GM13976 (cell line): ENCODE results near the gene VPS4B.

ENCODE experiments used
- DNase-seq: peaks from one replicate; pipeline ENCODE4 v3.0.0; 2012; ENCODE audit warnings: low spot score
- in situ Hi-C: fragments of 300-500 bp; cut with MboI; formaldehyde crosslinking; loops from one replicate; pipeline ENCODE4 v1.12.0; 2022; ENCODE audit warnings: low sequenced_read_pairs, mixed read lengths, inconsistent platforms; ENCODE audit not compliant: unreplicated experiment
- TF ChIP-seq, protein P1 (sequence below): IDR thresholded peaks from 2 replicates; pipeline ENCODE4 v1.5.1; 2012; ENCODE audit warnings: borderline replicate concordance, mild to moderate bottlenecking; ENCODE audit not compliant: insufficient read depth; ENCODE audit errors: extremely low read depth, missing control alignments, control extremely low read depth

The VPS4B gene

DNA sequence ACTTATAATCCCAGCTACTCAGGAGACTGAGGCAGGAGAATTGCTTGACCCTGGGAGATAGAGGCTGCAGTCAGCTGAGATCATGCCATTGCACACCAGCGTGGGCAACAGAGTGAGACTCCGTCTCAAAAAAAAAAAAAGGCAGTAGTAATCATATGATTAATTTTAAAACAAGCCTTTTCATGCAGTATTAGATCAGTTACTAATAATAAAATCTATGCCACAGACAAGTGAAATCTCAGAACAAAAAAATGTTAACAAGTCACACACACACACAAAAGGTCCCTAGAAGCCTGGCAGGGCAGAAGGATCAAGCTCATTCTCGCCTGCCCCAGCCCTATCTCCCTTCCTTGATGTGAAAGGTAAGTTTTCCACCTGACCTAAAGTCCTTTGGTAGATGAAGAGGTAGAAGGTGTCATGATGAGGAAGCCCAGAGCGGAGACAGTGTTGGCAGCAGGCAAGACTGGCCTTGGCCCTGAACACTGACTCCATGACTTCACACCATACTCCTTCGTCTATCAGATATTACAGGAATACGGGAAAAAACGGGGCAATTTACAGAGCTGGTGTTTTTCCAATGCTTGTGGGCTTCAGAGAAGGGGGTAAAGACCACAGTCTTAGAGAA is 65.9 kb downstream of the VPS4B start:
- no peak for DNase-seq
- in situ Hi-C loops = no loop called here
- TF ChIP-seq, protein P1, sequence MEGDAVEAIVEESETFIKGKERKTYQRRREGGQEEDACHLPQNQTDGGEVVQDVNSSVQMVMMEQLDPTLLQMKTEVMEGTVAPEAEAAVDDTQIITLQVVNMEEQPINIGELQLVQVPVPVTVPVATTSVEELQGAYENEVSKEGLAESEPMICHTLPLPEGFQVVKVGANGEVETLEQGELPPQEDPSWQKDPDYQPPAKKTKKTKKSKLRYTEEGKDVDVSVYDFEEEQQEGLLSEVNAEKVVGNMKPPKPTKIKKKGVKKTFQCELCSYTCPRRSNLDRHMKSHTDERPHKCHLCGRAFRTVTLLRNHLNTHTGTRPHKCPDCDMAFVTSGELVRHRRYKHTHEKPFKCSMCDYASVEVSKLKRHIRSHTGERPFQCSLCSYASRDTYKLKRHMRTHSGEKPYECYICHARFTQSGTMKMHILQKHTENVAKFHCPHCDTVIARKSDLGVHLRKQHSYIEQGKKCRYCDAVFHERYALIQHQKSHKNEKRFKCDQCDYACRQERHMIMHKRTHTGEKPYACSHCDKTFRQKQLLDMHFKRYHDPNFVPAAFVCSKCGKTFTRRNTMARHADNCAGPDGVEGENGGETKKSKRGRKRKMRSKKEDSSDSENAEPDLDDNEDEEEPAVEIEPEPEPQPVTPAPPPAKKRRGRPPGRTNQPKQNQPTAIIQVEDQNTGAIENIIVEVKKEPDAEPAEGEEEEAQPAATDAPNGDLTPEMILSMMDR = no peak

DNA sequence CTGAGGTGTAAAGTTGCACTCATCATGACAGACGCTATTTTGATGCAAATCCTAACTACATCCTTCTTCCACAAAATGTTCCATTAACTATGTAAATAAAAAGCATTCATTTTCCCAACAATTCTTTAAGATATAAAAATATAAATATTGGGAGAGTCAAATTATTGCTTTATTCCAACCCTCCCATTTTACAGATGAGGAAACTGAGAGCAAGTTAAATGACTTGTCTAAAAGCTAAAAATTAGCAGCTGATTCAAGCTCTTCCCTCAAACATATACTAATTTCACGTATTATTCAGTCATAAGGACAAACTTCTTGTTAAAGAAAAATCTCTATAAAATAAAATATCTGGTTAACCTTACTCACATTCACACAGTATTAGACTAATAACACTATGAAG is 72.0 kb downstream of the VPS4B start:
- in situ Hi-C loops = no loop called here
- TF ChIP-seq, protein P1 = no peak
- no peak for DNase-seq

DNA sequence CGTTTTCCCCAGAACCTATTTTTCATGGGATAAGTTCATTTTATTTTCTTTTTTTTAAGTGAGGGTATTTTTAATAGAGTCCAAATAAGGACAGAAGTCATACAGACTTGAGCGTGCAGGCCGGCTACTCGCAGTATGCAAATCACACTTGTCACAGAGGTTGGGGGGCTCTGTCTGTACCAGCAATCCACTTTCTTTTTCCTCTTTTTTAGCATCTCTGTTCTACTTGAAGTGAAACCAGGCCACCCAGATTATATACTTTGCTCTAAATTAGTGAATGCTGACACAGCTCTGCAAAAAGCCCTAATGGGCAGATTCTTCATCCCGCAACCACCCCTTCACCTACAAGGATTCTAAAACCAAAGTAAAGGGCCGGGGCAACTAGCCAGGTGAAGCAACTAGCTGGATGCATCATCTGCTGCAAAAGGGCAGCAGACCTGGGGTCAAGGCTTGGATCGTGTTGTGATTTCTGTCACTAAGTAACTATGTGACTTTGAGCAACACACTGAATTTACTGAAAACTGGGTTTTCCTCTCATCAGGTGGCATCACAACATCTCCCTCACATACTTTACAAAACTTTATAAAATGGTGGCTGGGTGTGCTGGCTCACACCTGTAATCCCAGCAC is 73.7 kb downstream of the VPS4B start:
- DNase-seq = no peak
- TF ChIP-seq, protein P1 = no peak
- in situ Hi-C loops = loop anchor here (10.0 kb wide), 1 partner anchor 76 kb away; the partner anchor contains the start of gene VPS4B

DNA sequence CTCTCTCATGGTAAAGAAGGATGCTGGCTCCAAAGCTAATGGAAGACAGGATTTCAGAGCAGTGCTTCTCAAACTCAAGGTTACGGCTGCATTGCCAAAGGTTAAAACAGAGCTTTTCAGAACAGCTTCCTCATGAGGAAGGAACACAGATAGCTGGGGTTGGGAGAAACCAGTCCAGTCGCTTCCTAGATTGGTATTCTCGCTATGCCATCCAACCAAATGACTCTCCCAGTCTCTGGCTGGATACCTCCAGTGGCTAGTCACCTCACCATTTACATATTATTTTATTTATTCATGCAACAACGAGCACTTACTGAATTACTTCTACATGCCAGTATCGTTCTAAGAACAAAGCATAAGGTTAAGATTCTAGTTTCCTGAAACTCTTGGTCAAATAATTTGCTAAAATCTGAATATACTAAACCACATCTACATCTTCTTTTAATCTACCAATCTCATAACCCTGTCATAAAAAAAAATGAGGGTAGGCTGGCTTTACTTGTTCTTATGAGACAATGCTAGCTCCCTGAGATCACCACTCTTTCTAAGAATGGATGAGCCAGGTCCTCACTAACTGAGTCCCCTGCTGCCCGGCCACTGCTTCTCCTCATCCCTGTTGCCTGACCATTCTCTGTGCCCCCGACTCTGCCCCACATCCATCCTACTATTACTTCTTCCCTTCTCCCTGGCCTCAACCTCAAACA is 75.6 kb downstream of the VPS4B start:
- no peak for DNase-seq
- TF ChIP-seq, protein P1 = no peak
- in situ Hi-C loops = loop anchor here (10.0 kb wide), 1 partner anchor 78 kb away; the partner anchor contains the start of gene VPS4B

DNA sequence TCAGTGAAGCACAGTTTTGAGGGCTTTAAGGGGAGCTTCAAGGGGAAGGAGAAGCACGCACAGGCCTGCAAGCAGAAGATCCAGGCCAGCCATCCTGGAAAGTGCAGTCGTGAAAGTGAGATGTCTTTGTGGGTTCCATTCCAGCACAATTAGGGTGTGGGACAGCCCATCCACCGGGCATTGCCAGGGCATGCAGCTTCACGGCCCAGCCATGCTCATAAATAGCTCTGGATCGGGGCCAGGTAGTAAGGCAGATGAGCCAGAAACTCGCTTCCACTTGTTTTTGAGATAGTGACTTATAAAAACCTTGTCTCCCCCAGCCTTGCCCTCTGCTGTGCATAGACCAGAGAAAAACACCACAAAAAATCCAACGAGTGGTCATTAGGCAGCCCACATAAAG is 76.2 kb downstream of the VPS4B start:
- no peak for DNase-seq
- TF ChIP-seq, protein P1 = no peak
- in situ Hi-C loops = loop anchor here (10.0 kb wide), 1 partner anchor 79 kb away; the partner anchor contains the start of gene VPS4B

DNA sequence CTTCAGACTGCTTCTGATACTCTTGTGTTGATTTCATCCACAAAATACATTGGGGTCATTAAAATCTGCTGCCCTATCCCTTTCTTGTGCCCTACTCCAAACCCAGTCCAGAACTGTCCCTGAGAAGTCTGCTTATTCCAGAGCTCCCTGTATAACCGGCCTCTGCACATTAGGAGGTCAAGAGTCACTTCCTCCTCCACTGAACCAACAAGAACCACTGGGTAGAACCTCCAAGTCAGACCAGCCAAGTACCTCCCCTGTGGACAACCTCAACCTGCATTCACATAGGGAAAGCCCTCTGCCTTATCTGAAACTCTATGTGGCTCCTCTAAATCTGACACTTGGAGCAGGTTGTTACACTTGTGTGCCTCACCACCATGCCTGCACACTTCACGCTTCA is 77.4 kb downstream of the VPS4B start:
- in situ Hi-C loops = loop anchor here (10.0 kb wide), 1 partner anchor 80 kb away; the partner anchor contains the start of gene VPS4B
- DNase-seq = no peak
- TF ChIP-seq, protein P1 = no peak
